ENCODE results near the gene KLF16.
"Not testable (repeated sequence)": the region's sequence is repeated elsewhere in the genome, so short reads cannot be mapped to it uniquely, and the experiment has no call there.

KLF16 gene

GRCh38 chr19:1884719-1885334 is 21.4 kb upstream of the KLF16 start:
- intact Hi-C loops (cut with DNase I): loop anchor here (2.0 kb wide), 1 partner anchor 20 kb away; the partner anchor contains the start of genes ADAT3 and SCAMP4
- no peak for DNase-seq

GRCh38 chr19:1884291-1884718 is 20.9 kb upstream of the KLF16 start:
- intact Hi-C loops (cut with DNase I): loop anchor here (2.0 kb wide), 1 partner anchor 20 kb away; the partner anchor contains the start of genes ADAT3 and SCAMP4
- DNase-seq: no peak

GRCh38 chr19:1883784-1884183 is 20.4 kb upstream of the KLF16 start:
- no peak for DNase-seq
- intact Hi-C loops (cut with DNase I): loop anchor here (2.0 kb wide), 1 partner anchor 21 kb away; the partner anchor contains the start of genes ADAT3 and SCAMP4

GRCh38 chr19:1882786-1883692 is 19.7 kb upstream of the KLF16 start:
- DNase-seq: no peak
- intact Hi-C loops (cut with DNase I): no loop called here

- intact Hi-C loops (cut with DNase I): no loop called here
- DNase-seq: peak in 2 of 10 donors; percentile 47 to 59
These were observed 18.9 kb upstream of the KLF16 start for GRCh38 chr19:1882089-1882785.

GRCh38 chr19:1881393-1882088 is 18.2 kb upstream of the KLF16 start:
- peak in 2 of 10 donors; percentile 60 to 93 for DNase-seq
- intact Hi-C loops (cut with DNase I): not testable (repeated sequence)

- no peak for DNase-seq
These were observed 17.4 kb upstream of the KLF16 start for GRCh38 chr19:1880611-1881392.

GRCh38 chr19:1879982-1880381 is 16.6 kb upstream of the KLF16 start:
- DNase-seq; intact Hi-C loops (cut with DNase I): not testable (repeated sequence)

More at GRCh38 chr19:1880611-1881392, 17.4 kb upstream of the KLF16 start:
- intact Hi-C loops (cut with DNase I): no loop called here

- intact Hi-C loops (cut with DNase I): not testable (repeated sequence)
These were observed 15.2 kb upstream of the KLF16 start for GRCh38 chr19:1878583-1878982.

GRCh38 chr19:1877280-1877660 is 13.9 kb upstream of the KLF16 start:
- DNase-seq; intact Hi-C loops (cut with DNase I): not testable (repeated sequence)

More at GRCh38 chr19:1878583-1878982, 15.2 kb upstream of the KLF16 start:
- not testable (repeated sequence) for DNase-seq

GRCh38 chr19:1876496-1877279 is 13.3 kb upstream of the KLF16 start:
- not testable (repeated sequence) for DNase-seq

GRCh38 chr19:1875646-1876495 is 12.5 kb upstream of the KLF16 start:
- DNase-seq: peak; percentile 88 to 99 (median 94)
- intact Hi-C loops (cut with DNase I): no loop called here

More at GRCh38 chr19:1876496-1877279, 13.3 kb upstream of the KLF16 start:
- intact Hi-C loops (cut with DNase I): not testable (repeated sequence)

- intact Hi-C loops (cut with DNase I); DNase-seq: not testable (repeated sequence)
These were observed 11.9 kb upstream of the KLF16 start for GRCh38 chr19:1875265-1875645.

- intact Hi-C loops (cut with DNase I): no loop called here
- no peak for DNase-seq
These were observed 11.3 kb upstream of the KLF16 start for GRCh38 chr19:1874554-1875185.

GRCh38 chr19:1873524-1874473 is 10.4 kb upstream of the KLF16 start:
- intact Hi-C loops (cut with DNase I): no loop called here
- DNase-seq: peak in 6 of 10 donors; percentile 45 to 93 (median 64)
